GM12873 (cell line): ENCODE measurements around the gene GRID2.

Experiments
- CTCF ChIP-seq: IDR thresholded peaks from 2 replicates; pipeline ENCODE4 v1.5.1; 2012; ENCODE audit warnings: low read depth, mild to moderate bottlenecking, moderate library complexity, low read length, control low read depth; ENCODE audit not compliant: insufficient read depth; ENCODE audit errors: missing control alignments

The GRID2 gene

DNA sequence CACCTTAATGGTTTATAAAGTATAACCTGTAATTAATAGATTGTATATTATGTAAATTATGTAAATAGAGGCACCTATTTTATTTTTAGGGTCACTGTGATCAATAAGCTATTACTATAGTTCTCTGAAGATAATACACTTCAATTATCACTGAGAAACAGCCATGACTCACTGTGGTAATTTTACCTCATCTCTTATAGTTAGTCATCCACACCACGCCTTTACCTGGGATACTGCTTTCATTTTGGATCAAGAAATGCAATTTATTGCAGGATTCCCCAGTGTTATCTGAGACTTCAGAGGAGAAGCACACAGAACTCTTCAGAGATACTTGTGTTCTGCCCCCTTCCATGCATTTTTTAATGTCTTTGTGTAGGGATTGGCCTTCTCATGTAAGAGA is 1176.7 kb downstream of the GRID2 start:
- TF ChIP-seq CTCF, result no peak

DNA sequence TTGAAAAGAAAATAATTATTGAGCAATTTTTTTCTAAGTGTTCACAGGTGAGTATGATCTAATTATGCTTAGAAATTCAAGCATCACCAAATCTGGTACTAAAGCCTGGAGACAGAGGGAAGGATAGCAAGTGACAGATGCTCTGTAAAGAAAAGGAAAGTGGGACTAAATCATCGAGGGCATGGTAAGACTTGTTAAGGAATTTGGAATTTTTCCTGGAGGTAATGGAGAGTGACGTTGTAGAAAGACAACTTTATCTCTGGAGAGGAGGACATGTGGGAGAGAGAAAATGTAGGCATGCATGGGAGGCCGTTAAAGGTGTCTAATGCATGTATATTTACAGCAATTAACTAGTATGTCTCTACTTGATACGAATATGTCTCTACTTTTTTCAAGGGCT is 1191.6 kb downstream of the GRID2 start:
- no peak for TF ChIP-seq CTCF

DNA sequence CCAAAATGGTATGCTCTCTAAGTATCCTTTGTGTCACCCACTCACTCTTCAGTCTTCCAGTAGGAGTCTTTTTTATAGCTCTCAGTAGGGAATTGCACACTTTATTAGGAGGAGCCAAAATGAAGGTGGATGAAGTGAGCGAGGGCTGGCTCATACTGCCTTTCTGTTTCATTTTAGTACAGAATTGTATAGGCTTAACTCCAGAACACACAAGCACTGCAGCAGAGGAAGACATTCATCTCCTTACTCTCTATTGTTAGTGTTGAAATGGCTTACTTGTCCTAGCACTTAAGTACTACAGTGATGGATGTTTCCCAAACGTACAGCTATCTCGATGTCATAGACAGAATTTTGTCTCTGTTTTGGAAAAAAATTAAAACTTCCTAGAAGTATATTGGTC is 1197.5 kb downstream of the GRID2 start:
- no peak for TF ChIP-seq CTCF

DNA sequence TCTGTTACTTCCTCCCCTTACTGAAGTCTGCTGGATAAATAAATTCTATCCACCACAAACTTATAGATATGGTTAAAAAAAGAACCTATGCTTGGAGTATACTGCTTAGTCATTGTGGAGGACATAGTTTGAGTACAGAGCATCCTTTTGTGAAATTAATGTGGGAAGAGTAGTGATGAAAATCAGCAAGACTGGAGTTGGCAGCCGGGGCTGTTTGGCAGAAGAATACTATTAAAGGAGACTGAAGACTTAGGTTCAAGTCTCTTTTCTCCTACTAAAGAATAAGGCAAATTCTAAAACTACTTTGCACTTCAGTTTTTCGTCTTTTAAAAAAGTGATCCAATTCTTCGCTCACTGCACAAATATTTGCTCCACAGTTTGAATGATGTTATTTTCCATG is 1198.2 kb downstream of the GRID2 start:
- no peak for TF ChIP-seq CTCF

- TF ChIP-seq CTCF, result no peak
Observed at GRCh38 chr4:93502991-93503390, 1199.2 kb downstream of the GRID2 start.

DNA sequence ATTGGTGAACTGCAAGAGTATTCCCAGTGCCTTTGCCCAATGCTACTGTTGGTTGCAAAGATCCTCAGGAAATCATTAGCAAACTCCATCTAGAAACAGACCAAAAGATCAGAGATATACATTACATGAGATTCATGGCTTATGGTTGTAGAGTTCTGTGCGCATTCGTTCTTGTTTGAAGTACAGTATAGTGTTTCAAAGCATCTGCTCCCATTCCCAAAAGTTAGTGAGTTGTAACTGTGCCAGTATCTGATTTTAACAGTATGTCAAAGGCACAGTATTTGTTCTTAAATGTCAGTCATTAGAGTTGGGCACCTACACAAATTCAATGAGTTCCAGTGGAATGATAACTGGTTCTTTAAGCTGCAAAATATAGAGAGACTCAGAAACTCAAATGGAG is 1210.1 kb downstream of the GRID2 start:
- TF ChIP-seq CTCF, result no peak

- no peak for TF ChIP-seq CTCF
Observed at GRCh38 chr4:93515208-93515607, 1211.4 kb downstream of the GRID2 start.
